NCI-H1694 treated with DMSO at 0.1 percent for 48 hours (cell line): ENCODE data around the gene CA9.
A peak's percentile ranks its signal among the peaks of the same experiment; 100 is the strongest.

ENCODE experiments used
- DNase-seq: peaks from one replicate; lab custom pipeline; 2025; lab: John Stamatoyannopoulos, UW

Gene CA9

DNA sequence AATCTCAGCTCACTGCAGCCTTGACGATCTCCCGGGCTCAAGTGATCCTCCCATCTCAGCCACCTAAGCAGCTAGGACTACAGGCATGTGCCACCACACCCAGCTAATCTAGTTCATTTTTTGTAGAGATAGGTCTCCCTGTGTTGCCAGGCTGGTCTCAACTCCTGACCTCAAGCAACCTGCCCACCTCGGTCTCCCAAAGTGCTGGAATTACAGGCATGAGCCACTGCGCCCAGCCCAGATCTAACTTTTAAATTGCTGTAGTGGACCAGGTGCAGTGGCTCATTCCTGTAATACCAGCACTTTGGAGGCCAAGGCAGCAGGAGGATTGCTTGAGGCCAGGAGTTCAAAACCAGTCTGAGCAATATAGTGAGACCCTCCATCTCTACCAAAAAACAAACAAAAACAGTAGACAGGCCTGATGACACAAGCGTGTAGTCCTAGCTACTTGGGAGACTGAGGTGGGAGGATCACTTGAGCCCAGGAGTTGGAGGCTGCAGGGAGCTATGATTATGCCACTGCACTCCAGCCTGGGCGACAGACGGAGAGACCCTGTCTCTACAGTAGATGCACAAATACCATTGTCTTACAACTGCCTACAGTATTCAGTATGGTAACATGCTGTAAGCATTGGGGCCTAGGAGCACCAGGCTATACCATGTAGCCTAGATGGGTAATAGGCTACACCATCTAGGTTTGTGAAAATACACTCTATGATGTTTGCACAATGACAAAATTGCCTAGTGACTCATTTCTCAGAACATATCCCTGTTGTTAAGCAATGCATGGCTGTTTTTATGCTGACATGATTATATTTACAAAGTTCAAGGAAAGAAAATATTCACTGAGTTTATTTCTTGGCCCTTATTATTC, 21.5 kb upstream of the CA9 start:
- no peak for DNase-seq

DNA sequence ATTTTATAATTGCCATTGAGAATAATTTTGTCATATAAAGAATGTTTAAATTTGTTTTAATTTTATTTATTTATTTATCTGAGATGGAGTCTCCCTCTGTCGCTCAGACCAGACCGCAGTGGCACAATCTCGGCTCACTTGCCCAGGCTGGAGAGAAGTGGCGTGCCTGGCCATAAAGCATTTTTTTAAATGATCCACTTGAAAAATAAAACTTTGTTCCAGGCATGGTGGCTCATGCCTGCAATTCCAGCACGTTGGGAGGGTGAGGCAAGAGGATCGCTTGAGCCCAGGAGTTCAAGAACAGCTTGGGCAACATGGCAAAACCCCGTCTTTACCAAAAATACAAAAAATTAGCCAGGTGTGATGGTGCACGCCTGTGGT, 20.9 kb upstream of the CA9 start:
- DNase-seq, result no peak

DNA sequence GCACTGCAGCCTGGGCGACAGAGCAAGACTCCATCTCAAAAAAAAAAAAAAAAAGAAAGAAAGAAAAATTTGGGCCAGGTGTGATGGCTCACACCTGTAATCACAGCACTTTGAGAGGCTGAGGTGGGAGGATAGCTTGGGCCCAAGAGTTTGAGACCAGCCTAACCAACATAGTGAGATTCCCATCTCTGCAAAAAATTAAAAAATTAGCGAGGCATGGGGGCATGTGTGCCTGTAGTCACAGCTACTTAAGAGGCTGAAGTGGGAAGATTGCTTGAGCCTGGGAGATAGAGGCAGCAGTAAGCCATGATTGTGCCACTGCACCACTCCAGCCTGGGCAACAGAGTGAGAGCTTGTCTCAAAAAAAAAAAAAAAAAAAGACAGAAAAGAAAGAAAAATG, 20.1 kb upstream of the CA9 start:
- DNase-seq, result no peak

DNA sequence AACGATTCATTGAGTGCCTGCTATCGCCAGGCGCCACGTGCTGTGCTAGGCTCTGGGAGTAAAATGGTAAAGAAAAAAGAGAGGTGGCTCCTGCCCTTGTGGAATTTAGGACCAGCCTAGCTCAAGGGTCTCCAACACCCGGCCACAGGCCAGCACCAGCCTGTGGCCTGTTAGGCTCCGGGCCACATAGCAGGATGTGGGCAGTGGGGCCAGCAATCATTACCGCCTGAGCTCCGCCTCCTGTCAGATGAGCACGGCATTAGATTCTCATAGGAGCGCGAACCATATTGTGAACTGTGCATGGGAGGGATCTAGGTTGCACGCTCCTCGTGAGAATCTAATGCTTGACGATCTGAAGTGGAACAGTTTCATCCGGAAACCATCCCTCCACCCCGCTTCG, 17.4 kb upstream of the CA9 start:
- no peak for DNase-seq

DNA sequence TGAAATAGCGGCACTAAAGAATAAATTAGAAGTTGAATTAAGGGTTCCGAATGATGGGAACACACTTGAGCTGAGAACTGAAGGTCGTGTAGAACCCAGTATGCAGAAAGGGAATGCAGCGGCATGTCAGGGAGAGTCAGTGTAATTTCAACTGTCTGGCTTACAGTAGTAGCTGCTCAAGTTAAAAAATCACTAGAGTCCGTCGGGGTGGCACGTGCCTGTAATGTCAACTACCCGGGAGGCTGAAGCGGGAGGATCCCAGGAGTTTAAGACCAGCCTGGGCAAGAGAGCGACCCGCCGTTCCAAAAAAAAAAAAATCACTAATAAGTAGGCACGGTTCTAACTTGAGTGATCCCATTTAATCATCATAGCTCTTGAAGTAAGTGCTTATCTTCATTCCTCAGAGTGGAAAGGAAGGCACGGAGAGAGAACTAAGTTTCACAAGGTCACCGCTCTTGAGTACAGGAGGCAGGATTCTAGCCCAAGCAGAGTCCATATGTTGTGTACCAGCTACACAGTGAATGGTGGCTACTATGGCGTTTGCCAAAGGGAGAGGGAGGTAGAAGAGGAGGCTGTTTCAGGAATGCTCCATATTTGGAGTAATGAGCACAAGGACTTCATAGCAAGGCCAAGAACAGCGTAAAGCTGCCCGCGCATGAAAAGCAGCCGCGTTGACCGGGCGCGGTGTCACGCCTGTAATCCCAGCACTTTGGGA, 16.7 kb upstream of the CA9 start:
- no peak for DNase-seq

DNA sequence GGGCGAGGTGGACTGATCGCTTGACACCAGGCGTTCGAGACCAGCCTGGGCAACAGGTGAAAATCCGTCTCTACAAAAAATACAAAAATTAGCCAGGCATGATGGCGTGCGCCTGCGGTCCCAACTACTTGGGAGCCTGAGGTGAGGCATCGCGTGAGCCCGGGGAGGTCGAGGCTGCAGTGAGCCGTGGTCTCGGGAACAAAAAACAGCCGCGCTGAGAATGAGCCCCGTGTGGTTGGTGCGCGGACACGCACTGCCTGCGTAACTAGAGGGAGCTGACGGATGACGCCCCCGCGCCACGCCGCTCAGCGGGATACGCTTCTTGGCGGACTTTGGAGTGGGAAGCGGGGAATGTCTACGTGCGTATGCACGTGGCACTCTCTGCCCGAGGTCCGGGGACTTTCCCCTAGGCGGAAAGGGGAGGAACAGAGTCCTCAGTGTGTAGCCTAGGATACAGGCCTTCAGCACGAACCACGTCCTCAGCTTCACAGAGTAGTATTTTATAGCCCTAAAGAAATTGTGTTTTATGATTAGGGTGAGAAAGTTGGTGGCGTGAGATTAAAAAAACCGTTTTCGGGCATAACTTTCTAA, 16.1 kb upstream of the CA9 start, which contains the start of gene RMRP:
Gene RMRP (minus strand): TSS at position 474 of the 591 bp plus-strand sequence.
- peak; percentile 98 for DNase-seq

DNA sequence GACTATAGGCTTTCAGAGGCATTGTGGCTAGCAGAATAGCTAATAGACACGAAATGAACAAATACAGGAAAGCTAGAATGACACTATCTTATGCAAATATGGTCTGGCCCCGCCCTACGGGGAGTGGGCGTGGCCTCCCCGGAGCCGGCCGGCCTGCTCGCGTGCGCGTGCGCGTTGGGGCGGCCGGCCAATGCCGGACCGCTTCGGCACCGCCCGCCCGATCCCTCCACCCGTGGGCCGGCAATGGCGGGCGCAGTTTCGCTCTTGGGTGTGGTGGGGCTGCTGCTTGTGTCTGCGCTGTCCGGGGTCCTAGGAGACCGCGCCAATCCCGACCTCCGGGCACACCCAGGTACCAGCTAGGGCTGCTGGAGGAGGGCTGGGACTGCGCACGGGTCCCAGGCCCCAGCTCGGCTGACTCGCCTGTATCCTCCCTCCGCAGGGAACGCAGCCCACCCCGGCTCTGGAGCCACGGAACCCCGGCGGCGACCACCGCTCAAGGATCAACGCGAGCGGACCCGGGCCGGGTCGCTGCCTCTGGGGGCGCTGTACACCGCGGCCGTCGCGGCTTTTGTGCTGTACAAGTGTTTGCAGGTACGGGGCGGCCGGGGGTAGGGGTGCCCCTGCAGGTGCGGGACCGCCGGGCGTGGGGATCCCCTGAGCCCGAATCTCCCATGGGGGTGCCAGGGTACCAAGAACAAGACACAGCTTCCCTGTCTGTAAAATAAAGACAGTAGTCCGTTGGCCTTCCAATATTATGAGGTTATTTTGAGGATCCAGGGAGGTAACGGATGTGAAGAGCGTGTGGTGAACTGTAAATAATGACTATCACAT, 15.4 kb upstream of the CA9 start, which contains the start of gene CCDC107:
Gene CCDC107 (plus strand): TSS at position 156 of the 831 bp plus-strand sequence. CDS start 88 bp downstream, at position 244.
- DNase-seq, result peak; percentile 93

DNA sequence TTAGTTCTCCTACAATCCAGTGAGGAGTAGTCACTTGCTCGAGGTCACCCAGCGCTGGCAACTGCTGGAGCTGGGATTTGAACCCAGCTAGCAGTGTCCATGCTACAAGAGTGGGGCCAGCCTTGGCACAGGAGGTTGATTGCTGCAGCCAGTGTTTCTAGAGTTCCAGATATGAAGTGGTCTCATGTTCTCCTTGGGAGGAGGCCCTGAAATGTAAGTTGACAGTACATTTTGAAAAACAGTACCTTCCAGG, 14.8 kb upstream of the CA9 start:
- DNase-seq, result no peak

DNA sequence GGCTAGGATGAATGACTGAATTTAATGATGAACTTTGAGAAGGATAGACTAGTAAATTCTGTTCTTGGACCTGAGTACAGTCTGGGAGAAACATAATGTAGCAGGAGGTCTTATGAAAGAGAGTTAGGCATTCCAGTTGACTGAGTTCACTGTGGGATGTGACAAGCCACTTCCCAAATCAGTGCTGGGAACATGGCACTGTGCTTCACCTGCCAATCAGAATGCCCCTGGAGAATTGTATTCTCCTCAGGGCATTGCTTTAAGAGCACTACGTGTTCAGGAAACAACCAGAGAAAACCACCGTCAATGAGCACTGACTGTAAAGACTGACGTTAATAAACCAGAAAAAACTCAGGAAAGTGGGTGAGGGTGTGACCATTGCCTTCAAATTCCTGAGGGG, 14.4 kb upstream of the CA9 start:
- no peak for DNase-seq

DNA sequence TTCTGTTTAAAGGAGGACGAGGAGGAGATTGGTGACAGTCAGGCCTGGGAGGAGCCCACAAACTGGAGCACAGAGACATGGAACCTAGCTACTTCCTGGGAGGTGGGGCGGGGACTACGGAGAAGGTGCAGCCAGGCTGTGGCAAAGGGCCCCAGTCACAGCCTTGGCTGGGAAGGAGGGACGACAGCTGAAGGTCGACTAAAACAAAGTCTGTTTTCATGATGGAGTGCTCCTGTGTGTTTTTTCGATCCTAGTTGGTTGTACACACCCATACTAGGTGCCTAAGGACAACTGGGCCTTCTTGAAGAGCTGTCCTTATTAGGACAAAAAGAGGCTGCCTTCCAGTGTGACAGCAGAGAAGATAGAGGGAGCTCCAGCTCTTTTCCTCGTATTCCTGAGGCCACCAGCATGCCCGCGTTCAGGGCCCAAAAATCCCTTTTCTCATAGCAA, 12.7 kb upstream of the CA9 start:
- peak; percentile 30 for DNase-seq

DNA sequence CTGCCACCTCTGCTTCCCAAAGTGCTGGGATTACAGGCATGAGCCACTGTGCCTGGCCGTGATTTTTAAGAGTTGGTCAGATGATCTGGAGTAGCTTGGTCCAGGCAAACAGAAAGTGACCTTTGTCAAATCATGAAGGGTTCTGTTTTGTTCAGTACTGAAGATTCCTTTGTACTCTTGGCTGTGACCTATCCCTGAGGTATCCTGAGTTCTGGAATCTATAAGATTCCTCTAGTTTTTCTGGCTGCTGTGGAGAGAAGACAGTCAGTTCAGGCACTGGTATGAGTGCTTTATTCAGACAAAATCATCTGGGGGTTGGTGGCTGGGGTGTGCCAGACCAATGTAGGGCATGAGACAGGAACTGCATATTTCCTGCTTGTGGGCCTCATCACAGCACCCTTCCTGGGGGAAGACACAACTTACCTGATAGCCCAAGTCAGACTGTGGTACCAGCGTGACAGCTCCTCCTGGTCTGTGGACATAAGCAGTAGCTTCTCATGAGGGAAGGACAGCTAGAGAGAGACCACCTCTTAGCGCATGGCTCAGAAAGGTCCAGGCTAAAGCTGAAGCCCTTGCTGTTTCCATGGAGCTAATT, 11.9 kb upstream of the CA9 start:
- DNase-seq, result no peak

DNA sequence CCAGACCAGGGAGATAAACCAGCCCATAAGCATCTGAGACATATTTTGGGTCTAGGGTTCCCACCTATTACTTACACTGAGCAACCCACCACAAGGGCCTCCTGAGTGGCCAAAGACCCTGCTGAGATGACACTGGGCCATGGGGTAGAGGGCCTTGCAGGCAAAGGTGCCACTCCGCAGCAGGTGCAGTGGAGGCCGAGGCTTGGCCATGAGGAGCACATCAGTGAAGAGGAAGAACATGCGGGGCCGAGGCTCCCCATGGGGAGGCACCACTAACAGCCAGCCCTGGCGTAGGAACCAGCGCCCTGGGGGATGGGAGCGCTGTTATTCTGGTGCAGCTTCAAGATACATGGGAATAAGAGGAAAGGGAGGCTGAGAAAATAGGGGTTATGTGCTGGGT, 11.3 kb upstream of the CA9 start:
- DNase-seq, result no peak

DNA sequence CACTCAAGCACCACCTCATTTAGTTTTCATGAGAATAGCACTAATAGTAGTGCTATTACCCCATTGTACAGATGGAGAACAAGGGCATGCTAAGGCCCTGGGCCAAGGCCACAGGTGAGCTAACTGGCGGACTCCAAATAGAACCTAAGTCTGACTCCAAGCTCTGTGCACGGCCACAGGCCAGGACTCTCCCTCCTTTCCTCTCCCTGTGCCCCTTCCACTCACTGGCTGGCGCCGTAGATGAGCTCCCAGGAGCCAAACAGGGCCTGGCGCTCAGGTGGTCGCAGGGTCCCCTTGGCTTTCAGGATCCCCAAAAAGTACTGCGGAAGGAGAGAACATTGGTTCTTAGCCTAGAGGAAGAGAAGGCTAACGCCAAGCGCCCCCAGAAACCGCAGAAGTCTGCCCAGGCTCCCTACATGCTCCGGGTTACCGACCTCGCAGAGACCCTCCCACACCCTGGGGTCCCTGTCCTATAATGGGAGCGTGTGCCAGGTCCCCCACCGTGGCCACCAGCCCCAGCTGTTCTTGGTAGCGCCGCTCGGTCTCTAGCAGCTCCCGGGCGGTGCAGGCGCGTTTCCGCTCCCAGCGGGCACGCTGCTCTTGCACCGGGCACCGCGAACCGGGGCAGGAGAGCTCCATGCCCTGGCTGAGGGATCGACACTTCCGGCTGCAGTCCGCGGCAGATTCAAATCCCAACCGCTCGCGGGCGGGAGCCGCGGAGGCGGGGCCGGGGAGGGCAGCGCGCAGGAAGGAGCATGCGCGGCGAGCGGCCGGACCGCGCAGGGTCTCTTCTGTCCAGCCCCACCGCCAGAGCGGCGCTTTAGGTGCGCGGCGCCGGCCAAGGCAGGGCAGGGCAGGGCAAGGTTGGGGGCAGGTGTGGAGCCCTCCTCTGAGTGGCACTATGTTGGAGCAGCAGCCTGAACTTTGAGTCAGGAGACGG, 8.9 kb upstream of the CA9 start, which contains the start of gene ARHGEF39:
Gene ARHGEF39 (minus strand): TSS at position 665 of the 940 bp plus-strand sequence. CDS start 26 bp downstream, at position 639.
- DNase-seq, result peak; percentile 53

DNA sequence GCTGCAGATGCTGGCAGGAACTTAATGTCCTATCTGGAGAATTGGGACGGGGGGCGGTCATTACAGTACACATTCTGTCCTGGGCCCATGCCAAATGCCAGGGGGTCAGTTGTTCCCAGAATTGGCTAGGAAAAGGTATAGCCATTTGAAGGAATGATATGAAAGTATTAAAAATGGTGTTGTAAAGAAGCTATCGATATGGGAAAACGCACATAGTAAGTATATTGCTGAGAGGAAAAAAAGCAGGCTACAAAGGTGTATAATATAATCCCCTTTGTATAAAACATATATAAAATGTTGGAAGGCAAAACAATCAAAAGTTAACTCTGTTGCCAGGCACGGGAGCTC, 8.3 kb upstream of the CA9 start:
- peak; percentile 53 for DNase-seq

DNA sequence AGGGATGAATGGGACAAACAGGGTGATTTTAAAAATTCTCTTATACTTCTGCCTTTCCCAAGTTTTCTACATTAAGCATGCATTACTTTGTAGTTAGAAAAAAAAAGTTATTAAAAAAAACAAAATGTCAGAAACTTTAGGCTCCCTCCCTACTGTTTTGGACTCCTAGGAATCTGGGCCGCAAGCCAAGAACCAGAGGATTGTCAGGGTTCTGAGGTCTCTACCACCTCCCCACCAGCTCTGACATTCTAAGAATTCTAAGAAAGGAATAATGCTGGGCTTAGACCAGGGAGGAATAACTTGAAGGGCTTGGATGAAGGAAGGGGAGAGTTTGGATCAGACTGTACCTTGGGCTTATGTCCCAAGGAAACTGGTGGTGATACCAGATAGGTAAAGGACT, 7.7 kb upstream of the CA9 start:
- no peak for DNase-seq

DNA sequence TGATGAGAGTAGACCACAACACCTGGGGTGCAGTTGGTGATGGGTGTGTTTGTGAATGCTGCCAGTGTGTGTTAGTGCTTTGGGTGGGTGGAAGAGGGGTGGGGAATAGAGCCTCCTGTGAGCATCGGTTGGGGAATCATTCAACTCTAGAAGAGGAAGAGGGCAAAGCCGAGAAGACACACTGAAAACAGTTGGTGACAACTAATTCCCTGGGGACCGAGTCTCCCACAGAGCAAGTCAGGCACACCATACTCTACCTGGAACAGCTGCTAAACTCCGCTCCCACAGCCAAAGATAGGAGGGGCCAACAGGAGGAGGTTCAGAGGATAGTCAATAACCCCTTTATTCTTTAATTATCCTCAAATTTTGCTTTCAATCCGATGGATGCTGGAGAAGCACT, 7.2 kb upstream of the CA9 start:
- no peak for DNase-seq

DNA sequence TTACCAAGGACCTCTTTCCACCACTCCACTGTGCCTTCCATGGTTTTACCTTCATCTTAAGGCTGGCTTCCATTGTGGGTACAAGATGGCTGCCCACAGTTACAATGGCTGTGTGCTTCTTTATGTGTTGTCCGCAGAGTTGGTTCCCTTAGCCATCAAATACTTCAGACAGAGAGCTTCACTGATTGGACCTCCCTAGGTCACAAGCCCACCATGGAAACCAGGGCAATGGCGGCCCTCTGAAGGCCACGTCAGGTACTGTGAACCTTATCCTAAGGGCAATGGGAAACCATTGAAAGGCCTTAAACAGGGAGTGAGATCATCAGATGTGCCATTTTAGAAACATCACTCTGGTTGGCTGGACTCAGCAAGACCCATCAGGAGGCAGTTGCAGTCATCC, 5.8 kb upstream of the CA9 start:
- no peak for DNase-seq

DNA sequence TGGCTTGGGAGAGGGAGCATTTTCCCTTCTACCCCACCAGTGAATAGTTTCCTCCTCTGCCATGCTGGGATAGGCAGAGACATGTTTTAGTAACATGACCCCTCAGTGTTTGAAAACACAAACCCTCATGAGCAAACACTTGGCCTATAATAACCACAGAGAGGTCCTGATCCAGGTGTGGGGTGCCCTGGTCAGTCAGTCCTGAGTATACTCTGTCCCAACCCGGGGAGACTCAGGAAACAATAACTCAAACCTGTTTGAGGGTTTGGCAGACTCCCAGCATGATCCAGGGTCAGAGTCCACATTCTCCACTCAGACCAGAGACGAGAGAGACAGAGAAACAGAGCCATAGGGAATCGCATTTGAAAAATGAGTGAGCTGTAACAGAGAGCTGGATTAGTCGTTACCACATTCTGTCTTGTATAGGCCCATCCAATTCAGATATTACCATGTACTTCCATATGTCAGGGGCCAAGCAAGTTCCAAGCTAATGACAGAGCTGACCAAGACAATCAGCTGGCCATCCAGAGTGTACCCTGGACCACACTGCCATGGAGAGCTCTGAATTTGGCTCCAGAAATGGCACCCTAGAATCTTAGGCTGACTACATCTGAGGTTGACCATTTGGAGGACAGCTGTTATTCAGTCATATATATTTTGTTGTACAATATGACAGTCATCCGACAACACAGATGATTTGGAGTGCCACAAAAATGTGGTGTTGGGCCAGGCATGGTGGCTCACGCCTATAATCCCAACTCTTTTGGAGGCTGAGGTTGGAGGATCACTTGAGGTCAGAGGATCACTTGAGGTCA, 4.2 kb upstream of the CA9 start:
- DNase-seq, result no peak

DNA sequence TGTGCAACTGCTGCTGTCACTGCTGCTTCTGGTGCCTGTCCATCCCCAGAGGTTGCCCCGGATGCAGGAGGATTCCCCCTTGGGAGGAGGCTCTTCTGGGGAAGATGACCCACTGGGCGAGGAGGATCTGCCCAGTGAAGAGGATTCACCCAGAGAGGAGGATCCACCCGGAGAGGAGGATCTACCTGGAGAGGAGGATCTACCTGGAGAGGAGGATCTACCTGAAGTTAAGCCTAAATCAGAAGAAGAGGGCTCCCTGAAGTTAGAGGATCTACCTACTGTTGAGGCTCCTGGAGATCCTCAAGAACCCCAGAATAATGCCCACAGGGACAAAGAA, 265 bp downstream of the CA9 start:
- no peak for DNase-seq

DNA sequence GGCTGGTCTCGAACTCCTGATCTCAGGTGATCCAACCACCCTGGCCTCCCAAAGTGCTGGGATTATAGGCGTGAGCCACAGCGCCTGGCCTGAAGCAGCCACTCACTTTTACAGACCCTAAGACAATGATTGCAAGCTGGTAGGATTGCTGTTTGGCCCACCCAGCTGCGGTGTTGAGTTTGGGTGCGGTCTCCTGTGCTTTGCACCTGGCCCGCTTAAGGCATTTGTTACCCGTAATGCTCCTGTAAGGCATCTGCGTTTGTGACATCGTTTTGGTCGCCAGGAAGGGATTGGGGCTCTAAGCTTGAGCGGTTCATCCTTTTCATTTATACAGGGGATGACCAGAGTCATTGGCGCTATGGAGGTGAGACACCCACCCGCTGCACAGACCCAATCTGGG, 1.5 kb downstream of the CA9 start:
- DNase-seq, result no peak
